ENCODE data around the gene RGS3. TPM values are rescaled to one million over a fixed set of nuclear protein-coding genes. Genes with fewer than 3 reads are reported as not detected.

RGS3 gene
- total RNA-seq, 4 donors from 2014 or later, result 5.9 to 11.8 (median 9.8) TPM

DNA sequence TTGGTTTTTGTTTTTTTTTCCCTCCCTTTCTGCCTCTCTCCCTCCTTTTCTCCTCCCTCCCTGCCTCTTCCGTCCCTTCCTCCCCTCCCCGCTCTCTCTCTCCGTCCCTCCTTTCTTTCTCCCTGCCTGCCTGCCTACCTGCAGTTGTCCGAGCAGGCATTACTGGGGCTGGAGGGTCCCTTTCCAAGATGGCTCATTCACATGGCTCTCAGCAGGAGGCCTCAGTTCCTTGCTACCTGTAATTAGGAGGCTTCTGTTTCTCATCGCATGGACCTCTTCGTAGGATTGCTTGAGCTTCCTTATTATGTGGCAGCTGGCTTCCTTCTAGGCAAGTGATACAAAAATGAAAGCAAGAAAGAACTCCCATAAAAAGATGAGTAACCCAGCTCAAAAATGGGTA, 8.0 kb downstream of the RGS3 start:
- H3K9me3 ChIP-seq, result no peaks in the 10 kb centered on the region
- H3K27ac ChIP-seq, result no peak overlapping the region
- no peak overlapping the region for H3K4me3 ChIP-seq
- peaks cover 16 to 29% of the 10 kb centered on the region in 2 donors for H3K4me1 ChIP-seq
- TF ChIP-seq, protein P1, sequence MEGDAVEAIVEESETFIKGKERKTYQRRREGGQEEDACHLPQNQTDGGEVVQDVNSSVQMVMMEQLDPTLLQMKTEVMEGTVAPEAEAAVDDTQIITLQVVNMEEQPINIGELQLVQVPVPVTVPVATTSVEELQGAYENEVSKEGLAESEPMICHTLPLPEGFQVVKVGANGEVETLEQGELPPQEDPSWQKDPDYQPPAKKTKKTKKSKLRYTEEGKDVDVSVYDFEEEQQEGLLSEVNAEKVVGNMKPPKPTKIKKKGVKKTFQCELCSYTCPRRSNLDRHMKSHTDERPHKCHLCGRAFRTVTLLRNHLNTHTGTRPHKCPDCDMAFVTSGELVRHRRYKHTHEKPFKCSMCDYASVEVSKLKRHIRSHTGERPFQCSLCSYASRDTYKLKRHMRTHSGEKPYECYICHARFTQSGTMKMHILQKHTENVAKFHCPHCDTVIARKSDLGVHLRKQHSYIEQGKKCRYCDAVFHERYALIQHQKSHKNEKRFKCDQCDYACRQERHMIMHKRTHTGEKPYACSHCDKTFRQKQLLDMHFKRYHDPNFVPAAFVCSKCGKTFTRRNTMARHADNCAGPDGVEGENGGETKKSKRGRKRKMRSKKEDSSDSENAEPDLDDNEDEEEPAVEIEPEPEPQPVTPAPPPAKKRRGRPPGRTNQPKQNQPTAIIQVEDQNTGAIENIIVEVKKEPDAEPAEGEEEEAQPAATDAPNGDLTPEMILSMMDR (IDR thresholded peaks at IDR 0.05 in 4 of 5, conservative IDR thresholded peaks at IDR 0.05 in 1 of 5), result no peak
- TF ChIP-seq POLR2A (IDR thresholded peaks at IDR 0.05), result no peak
- intact Hi-C loops (cut with DNase I; ENCODE audit: low total_unique reads) (no loop called here), in situ Hi-C loops (cut with MboI; ENCODE audit: low sequenced_read_pairs in 4 of 4) (no loop called here)
- H3K27me3 ChIP-seq, result no peaks in the 10 kb centered on the region
- no peaks in the 10 kb centered on the region for H3K36me3 ChIP-seq
- DNase-seq (no peak), ATAC-seq (no peak)

DNA sequence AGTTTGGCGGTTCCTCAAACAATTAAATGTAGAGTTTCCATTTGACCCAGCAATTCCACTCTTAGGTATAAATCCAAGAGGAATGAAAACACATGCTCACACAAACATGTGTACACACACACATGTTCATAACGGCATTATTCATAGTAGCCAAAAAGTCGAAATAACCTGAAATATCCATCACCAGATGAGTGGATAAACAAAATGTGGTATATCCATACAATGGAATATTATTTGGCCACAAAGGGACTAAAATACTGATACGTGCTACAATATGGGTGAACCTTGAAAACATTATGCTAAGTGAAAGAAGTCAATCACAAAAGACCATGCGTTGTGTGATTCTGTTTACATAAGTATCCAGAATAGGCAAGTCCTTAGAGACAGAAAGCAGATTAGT, 8.7 kb downstream of the RGS3 start:
- intact Hi-C loops (cut with DNase I; ENCODE audit: low total_unique reads), result no loop called here
- ATAC-seq (no peak), DNase-seq (no peak)
- Histone ChIP-seq H3K27me3 (no peaks in the 10 kb centered on the region), H3K4me3 (no peak overlapping the region), H3K4me1 (peaks cover 22 to 33% of the 10 kb centered on the region in 2 donors), H3K9me3 (no peaks in the 10 kb centered on the region), H3K27ac (no peak overlapping the region), H3K36me3 (no peaks in the 10 kb centered on the region)
- TF ChIP-seq, protein P1 (IDR thresholded peaks at IDR 0.05 in 4 of 5, conservative IDR thresholded peaks at IDR 0.05 in 1 of 5), result no peak
- TF ChIP-seq POLR2A (IDR thresholded peaks at IDR 0.05), result no peak
- in situ Hi-C loops (cut with MboI; ENCODE audit: low sequenced_read_pairs in 4 of 4), result no loop called here

DNA sequence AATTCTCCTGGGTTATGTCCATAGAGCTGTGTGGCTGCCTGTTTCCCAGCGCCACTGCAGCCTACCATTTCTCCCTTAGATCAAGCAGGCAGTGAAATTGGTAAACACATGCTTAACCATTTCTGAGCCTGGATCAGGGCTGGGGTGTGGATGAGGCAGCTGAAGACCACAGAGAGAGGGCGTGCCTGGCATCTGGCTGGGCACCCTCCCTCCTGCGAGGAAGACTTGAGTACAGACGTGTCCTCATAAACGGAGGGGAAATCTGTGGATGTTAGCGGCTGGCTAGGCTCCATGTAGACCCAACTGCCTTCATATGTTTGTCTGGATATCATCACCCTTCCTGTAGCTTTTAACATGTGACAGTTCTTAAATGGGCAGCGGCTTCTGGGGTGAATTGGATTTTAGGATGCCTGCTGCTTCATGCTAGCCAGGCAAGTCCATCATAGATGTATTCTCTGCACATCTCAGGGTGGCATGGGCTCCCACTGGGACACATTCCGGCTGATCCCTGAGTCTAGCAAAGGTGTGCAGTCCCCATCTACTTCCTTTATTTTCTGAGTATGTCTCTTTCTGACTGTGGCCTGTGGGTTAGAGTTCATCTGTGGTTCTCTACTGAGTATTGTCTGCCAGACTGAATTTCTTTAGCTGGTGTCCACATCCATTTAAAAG, 11.0 kb downstream of the RGS3 start:
- TF ChIP-seq, protein P1 (IDR thresholded peaks at IDR 0.05 in 4 of 5, conservative IDR thresholded peaks at IDR 0.05 in 1 of 5), result no peak
- TF ChIP-seq POLR2A (IDR thresholded peaks at IDR 0.05), result no peak
- DNase-seq (peak in 1 of 2 donors; percentile 11), ATAC-seq (no peak)
- intact Hi-C loops (cut with DNase I; ENCODE audit: low total_unique reads) (no loop called here), in situ Hi-C loops (cut with MboI; ENCODE audit: low sequenced_read_pairs in 4 of 4) (no loop called here)
- Histone ChIP-seq H3K9me3 (no peaks in the 10 kb centered on the region), H3K27me3 (no peaks in the 10 kb centered on the region), H3K27ac (no peak overlapping the region), H3K36me3 (no peaks in the 10 kb centered on the region), H3K4me1 (peaks cover 26 to 28% of the 10 kb centered on the region in 2 donors), H3K4me3 (no peak overlapping the region)

DNA sequence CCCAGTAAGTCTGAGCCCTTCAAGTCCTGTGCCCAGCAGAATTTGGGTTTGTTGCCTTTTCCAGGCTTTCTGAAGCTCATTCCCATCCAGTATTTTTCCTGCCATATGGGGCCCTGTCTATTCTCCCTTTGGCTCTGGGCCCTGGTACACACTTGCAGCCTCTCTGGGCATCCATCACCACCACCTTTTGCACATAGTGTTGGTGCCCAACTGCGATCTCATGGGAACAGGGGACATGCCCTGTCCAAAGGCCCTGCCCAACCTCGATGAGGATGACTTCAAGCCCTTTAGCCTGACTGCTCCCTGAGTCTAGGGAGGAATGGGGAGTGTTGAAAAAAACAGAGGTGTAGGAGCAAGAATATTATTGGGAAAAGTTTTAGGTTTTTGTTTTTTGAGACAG, 11.5 kb downstream of the RGS3 start:
- H3K27me3 ChIP-seq, result no peaks in the 10 kb centered on the region
- no peaks in the 10 kb centered on the region for H3K36me3 ChIP-seq
- in situ Hi-C loops (cut with MboI; ENCODE audit: low sequenced_read_pairs in 4 of 4) (no loop called here), intact Hi-C loops (cut with DNase I; ENCODE audit: low total_unique reads) (no loop called here)
- peak in 1 of 2 donors; percentile 6 for DNase-seq
- H3K27ac ChIP-seq, result no peak overlapping the region
- TF ChIP-seq, protein P1 (IDR thresholded peaks at IDR 0.05 in 4 of 5, conservative IDR thresholded peaks at IDR 0.05 in 1 of 5), result no peak
- no peak for TF ChIP-seq POLR2A (IDR thresholded peaks at IDR 0.05)
- H3K4me1 ChIP-seq, result peaks cover 25 to 28% of the 10 kb centered on the region in 2 donors
- H3K4me3 ChIP-seq, result no peak overlapping the region
- no peak for ATAC-seq
- H3K9me3 ChIP-seq, result no peaks in the 10 kb centered on the region

DNA sequence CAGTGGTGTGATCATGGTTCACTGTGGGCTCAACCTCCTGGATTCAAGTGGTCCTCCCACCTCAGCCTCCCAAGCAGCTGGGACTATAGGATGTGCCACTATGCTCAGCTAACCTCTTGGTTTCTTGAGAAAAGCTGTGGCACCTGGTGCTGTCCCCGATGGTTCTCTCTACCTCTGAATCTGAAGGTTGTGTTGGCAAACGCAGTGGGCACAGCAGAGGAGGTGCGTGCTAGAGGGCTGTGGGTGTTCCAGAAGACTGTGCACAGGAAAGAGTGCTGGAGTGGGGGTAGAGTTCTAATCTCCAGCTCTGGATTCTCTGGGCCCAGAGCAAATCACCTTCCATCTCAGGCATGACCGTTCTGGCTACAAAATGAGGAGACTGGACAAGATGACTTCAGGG, 12.5 kb downstream of the RGS3 start:
- intact Hi-C loops (cut with DNase I; ENCODE audit: low total_unique reads), result no loop called here
- peak in 1 of 2 donors; percentile 5 for DNase-seq
- Histone ChIP-seq H3K4me1 (peaks cover 25 to 28% of the 10 kb centered on the region in 2 donors), H3K36me3 (no peaks in the 10 kb centered on the region), H3K27ac (no peak overlapping the region), H3K27me3 (no peaks in the 10 kb centered on the region), H3K4me3 (no peak overlapping the region), H3K9me3 (no peaks in the 10 kb centered on the region)
- in situ Hi-C loops (cut with MboI; ENCODE audit: low sequenced_read_pairs in 4 of 4), result no loop called here
- TF ChIP-seq, protein P1 (IDR thresholded peaks at IDR 0.05 in 4 of 5, conservative IDR thresholded peaks at IDR 0.05 in 1 of 5), result no peak
- no peak for TF ChIP-seq POLR2A (IDR thresholded peaks at IDR 0.05)
- ATAC-seq, result no peak

Measured in gastrocnemius medialis (tissue), 4 donors.